GM12875 (cell line): ENCODE data around the gene COL19A1.

Experiments
- H3K4me3 ChIP-seq: one replicate; pipeline ENCODE4 v1.5.1; 2011; ENCODE audit warnings: low read depth, low read length, control low read depth
- CTCF ChIP-seq: IDR thresholded peaks from 2 replicates; pipeline ENCODE4 v1.5.1; 2011; ENCODE audit warnings: low read depth, mild to moderate bottlenecking, control low read depth, inconsistent platforms, low read length, moderate library complexity, borderline replicate concordance; ENCODE audit not compliant: insufficient read depth

Gene COL19A1

GRCh38 chr6:70110126-70111022 is 244.0 kb downstream of the COL19A1 start:
- TF ChIP-seq CTCF, result no peak
- H3K4me3 ChIP-seq, result no peak overlapping the region

GRCh38 chr6:70111737-70112136 is 245.4 kb downstream of the COL19A1 start:
- no peak overlapping the region for H3K4me3 ChIP-seq
- TF ChIP-seq CTCF, result no peak

GRCh38 chr6:70112716-70113115 is 246.4 kb downstream of the COL19A1 start:
- no peak for TF ChIP-seq CTCF
- no peak overlapping the region for H3K4me3 ChIP-seq

GRCh38 chr6:70113171-70113570 is 246.8 kb downstream of the COL19A1 start:
- TF ChIP-seq CTCF, result no peak
- H3K4me3 ChIP-seq, result no peak overlapping the region

GRCh38 chr6:70118670-70119069 is 252.3 kb downstream of the COL19A1 start:
- no peak overlapping the region for H3K4me3 ChIP-seq
- TF ChIP-seq CTCF, result no peak

- no peak for TF ChIP-seq CTCF
- no peak overlapping the region for H3K4me3 ChIP-seq
Measured at GRCh38 chr6:70119218-70119835, 253.0 kb downstream of the COL19A1 start.

- no peak for TF ChIP-seq CTCF
- H3K4me3 ChIP-seq, result no peak overlapping the region
Measured at GRCh38 chr6:70124443-70124842, 258.1 kb downstream of the COL19A1 start.
